GM19193 (cell line): Measurements from ENCODE around the gene CHAF1B.

Experiments
- POLR2A ChIP-seq: IDR thresholded peaks from 4 replicates; pipeline ENCODE4 v1.6.1; 2011; ENCODE audit not compliant: insufficient read depth, insufficient read length; ENCODE audit errors: extremely low read depth

CHAF1B gene

DNA sequence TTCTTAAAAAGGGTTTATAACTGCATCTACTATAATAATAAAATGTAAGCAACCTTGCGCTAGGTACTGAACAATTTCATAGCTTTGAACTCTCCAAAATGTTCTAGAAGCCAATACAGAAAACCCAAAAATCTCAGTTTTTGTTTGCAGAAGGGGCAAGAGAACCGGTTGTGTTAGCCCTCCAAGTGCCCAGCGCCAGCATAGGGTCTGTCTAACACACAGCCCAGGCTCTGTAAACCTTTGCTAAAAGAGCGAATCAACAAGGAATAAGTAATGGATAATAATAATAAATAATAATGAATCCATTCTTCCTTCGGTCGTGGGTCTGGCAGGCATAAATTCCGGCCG lies 333 bp upstream of the CHAF1B start:
- TF ChIP-seq POLR2A = no peak

DNA sequence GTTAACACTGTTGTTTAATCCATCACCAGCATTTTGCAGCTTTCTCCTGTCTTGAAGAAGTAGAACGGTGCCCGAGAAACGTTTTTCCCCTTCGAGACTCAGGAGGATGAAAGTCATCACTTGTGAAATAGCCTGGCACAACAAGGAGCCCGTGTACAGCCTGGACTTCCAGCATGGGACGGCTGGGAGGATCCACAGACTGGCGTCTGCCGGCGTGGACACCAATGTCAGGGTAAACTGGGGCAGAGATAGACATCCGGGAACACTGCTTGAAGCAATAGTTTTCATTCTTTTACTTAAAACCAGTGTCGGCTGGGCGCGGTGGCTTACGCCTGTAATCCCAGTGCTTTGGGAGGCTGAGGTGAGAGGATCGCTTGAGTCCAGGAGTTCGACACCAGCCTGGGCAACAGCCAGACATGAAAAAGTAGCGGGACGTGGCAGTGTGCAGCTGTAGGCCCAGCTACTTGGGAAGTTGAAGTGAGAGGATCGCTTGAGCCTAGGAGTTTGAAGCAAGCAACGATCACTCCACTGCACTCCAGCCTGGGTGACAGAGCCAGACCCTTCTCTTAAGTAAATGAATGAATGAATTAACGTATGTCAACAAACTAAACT lies 945 bp downstream of the CHAF1B start:
- TF ChIP-seq POLR2A = no peak

- TF ChIP-seq POLR2A = no peak
Observed at GRCh38 chr21:36388096-36388495, 2.9 kb downstream of the CHAF1B start.

DNA sequence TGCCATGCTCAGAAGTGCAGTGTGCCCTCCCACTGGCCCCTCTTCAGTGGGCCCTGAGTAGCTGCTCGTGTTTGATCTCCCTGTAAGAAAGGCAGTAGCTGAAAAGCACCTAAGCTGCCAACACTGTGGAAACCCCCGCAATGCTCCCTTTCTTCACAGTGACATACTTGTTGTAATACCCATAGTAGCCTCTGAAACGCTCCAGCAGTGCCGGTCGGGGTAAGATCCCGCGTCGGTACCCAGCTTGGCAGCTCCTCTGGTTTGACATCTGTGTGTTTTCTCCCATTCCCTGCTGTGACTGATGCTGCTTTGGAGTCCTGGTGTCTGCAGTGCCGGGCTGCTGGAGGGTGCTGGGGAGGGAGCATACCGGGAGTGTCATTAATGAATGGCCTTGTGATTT lies 3.6 kb downstream of the CHAF1B start:
- no peak for TF ChIP-seq POLR2A

- TF ChIP-seq POLR2A = no peak
Observed at GRCh38 chr21:36395353-36396111, 10.3 kb downstream of the CHAF1B start.

DNA sequence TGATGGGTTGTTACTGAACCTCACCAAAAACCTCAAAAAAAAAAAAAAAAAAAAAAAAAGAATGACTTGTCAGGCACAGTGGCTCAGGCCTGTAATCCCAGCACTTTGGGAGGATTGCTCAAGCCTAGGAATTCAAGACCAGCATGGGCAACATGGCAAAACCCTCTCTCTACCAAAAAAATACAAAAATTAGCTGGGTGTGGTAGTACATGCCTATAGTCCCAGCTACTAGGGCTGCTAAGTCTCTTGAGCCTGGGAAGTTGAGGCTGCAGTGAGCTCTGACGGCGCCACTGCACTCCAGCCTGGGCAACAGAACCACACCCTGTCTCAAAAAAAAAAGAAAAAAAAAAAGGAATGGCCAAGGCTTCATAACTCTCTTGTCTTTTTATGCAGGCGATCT lies 11.1 kb downstream of the CHAF1B start:
- no peak for TF ChIP-seq POLR2A

- no peak for TF ChIP-seq POLR2A
Observed at GRCh38 chr21:36396971-36397370, 11.8 kb downstream of the CHAF1B start.

DNA sequence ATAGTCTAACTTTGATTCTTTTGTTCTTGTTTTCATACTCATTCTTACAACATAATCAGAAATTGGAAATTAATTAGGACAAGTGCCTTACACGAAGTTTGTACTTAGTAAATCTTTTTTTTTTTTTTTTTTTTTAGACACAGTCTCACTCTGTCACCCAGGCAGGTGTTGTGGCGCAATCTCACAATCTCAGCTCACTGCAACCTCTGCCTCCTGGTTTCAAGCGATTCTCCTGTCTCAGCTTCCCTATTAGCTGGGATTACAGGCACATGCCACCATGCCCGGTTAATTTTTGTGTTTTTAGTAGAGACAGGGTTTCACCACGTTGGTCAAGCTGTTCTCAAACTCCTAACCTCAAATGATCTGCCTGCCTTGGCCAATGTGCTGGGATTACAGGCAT lies 12.4 kb downstream of the CHAF1B start:
- no peak for TF ChIP-seq POLR2A

DNA sequence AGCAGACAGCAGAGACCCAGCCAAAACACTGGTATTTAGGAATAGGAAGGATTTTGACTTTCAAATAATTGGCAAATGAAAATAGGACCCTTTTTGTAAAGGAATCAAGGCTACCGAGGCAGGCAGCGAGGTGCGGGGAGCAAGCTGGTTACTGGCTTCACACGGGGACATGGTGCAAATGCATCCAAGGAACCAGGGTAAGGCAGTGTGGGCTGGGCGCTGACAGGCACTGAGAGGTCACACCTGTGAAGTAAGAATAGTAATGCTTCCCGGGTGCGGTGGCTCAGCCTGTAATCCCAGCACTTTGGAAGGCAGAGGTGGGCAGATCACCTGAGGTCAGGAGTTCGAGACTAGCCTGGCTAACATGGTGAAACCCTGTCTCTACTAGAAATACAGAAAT lies 15.5 kb downstream of the CHAF1B start:
- no peak for TF ChIP-seq POLR2A

- no peak for TF ChIP-seq POLR2A
Observed at GRCh38 chr21:36402339-36402738, 17.1 kb downstream of the CHAF1B start.

DNA sequence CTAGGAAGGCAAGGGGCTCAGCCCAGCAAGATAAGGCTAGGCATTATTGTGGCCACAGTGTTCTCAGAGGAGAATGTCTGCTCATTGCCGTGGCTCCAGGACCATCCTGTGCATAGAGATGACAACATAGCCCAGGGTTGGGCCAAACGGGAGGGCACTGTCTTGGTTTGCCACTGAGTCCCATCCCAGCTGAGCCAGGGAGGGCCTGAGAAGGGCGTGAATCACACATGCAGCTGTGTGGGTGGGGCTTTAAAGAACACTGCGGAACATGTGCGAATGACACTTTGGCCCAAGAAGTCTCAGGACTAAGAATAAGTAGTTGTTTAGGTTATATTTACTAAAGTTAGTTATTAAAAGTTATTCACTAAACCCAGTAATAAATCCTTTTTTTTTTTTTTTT lies 18.5 kb downstream of the CHAF1B start:
- TF ChIP-seq POLR2A = no peak

DNA sequence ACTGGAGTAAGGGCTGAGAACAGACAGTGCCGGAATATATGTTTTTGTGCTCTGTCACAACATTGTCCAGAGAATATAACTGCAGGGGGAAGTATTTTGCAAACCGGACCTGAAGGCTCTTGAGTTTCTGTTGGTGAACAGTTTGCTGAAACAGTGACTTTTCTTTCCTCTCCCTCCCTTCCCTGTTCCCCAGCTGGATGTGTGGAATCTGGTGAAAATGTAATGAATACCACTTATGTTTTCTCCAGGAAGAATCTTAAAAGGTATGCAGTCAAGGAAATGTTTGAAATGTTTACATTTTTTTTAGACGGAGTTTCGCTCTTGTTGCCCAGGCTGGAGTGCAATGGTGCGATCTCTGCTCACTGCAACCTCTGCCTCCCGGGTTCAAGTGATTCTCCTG lies 23.4 kb downstream of the CHAF1B start:
- TF ChIP-seq POLR2A = no peak

GRCh38 chr21:36411301-36411700 lies 26.1 kb downstream of the CHAF1B start:
- no peak for TF ChIP-seq POLR2A

- no peak for TF ChIP-seq POLR2A
Observed at GRCh38 chr21:36412916-36413315, 27.7 kb downstream of the CHAF1B start.

- no peak for TF ChIP-seq POLR2A
Observed at GRCh38 chr21:36415375-36415774, 30.2 kb downstream of the CHAF1B start.

DNA sequence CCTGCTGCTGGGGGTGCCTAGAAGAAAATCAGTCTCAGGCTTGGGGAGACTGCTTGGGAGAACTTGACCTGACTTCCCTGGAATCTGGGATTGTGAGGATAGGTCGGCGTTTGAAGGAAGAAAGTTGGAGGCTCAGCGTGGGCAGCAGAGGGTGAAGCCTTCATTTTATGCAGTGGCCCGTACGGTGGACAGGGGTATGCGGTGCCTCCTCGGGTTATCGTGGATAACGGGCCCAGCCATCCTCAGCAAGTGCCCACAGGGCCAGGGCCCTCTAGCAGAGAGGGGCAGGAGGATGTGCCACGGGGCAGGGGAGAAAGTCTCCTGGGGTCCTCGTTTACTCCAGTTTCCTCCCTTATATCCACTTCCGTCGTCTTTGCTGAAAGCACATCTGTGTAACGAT lies 34.0 kb downstream of the CHAF1B start:
- no peak for TF ChIP-seq POLR2A
